Testis (tissue), 3 donors: ENCODE measurements around the gene TP73. TPM values are rescaled to one million over a fixed set of nuclear protein-coding genes. Genes with fewer than 3 reads are reported as not detected.

Experiments used
- DNase-seq: peaks from one replicate; pipeline ENCODE4 v3.0.0-alpha.2; 2019
- H3K27ac ChIP-seq, 2 donors: fragments of 200-600 bp; sonication (generic); one replicate each; pipeline ENCODE4 v1.5.1; 2019
- H3K27me3 ChIP-seq: fragments of 200-600 bp; sonication (generic); one replicate; pipeline ENCODE4 v1.5.1; 2019
- H3K36me3 ChIP-seq: fragments of 200-600 bp; sonication (generic); one replicate; pipeline ENCODE4 v1.5.1; 2017; ENCODE audit warnings: low read depth; ENCODE audit errors: missing control alignments
- H3K4me1 ChIP-seq: fragments of 200-600 bp; sonication (generic); one replicate; pipeline ENCODE4 v1.5.1; 2019
- H3K4me3 ChIP-seq, 2 donors: fragments of 200-600 bp; sonication (generic); one replicate each; pipeline ENCODE4 v1.5.1; 2017 to 2019
- H3K9me3 ChIP-seq: fragments of 200-600 bp; sonication (generic); one replicate; pipeline ENCODE4 v1.5.1; 2017
- POLR2A ChIP-seq: fragments of 450-650 bp; IDR thresholded peaks from one replicate; pipeline ENCODE4 v1.6.1; 2017; ENCODE audit warnings: antibody characterized with exemption, mild to moderate bottlenecking, moderate library complexity
- WGBS, 2 donors: methylation state at CpG; one replicate each; pipeline ENCODE4 v1.1.5; 2018; 5-methylcytosine and 5-hydroxymethylcytosine counted together
- intact Hi-C: fragments of 100-400 bp; cut with DNase I; formaldehyde crosslinking; loops from one replicate; pipeline ENCODE4 v1.15.1; 2023; ENCODE audit warnings: low total_unique reads
- polyA plus RNA-seq: library from polyadenylated mRNA; stranded (reverse); fragments of 350-450 nt; fragmentation: Illumina TruSeq; extraction: RNeasy Lipid Tissue Mini Kit (QIAGEN cat#74804); gene quantifications from one replicate; pipeline ENCODE4 v1.2.3, GENCODE V29; 2014; ENCODE audit warnings: low read depth, low replicate concordance; ENCODE audit not compliant: insufficient read depth
- total RNA-seq, 2 donors: library from RNA; depleted of rRNA; stranded (reverse); fragments of >200 nt; gene quantifications; one replicate each; pipeline ENCODE4 v1.2.3, GENCODE V29; 2016
- TF ChIP-seq, protein P1 (sequence below), 3 experiments: fragments of 450-650 bp in 2 of 3; fragments of 200-600 bp in 1 of 3; sonication (generic) in 1 of 3; IDR thresholded peaks; one replicate each; pipeline ENCODE4 v1.5.1; 2016 to 2019; ENCODE audit warnings: antibody characterized with exemption in 3 of 3, mild to moderate bottlenecking in 2 of 3, moderate library complexity in 1 of 3

TP73 gene
- total and polyA plus RNA-seq, 3 donors from 2014 or later: 1.3 to 2.2 (median 1.5) TPM

DNA sequence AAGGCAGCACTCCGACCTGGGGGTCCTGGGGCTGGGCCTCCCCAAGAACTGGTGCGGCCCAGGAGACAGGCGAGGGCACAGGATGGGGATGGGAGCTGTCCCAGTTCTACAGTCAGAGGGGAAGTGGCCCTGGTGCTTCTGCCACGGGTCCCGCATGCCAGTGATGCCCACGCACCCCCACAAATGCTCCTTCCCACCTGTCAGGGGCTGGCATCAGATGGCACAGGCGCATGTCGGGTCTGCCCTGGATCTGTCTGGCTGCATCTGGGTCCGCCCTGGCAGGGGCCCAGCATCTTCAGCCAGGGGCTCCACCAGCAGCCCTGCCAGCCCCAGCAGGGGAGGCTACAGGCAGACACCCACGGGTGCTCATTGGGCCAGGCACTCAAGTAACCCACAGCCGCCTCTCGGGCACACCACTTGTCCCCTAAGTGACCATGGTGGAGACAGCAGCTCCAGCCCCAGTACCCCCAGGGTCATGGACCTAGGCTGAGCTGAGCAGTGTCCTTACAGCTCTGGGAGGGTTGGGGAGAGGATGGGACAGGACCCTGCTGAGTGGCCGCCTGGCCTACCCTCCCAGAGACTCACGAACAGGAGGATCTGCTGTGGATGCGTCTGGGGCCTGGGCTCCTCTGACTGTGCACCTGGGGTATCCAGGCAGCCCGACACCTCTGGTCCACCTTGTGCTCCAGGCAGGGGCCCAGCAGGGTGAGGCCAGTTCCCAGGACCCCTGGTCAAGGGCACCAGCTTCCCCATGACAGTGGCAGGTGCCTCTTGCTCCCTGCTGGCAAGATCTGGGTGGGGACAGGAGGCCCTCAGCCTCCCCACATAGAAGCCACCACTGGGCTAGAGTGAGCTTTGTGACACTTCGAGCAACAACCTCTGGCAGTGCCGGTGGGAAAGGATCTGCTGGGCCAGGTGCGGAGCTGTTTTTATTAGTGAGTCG is 125.6 kb downstream of the TP73 start:
- H3K36me3 ChIP-seq: no peaks in the 10 kb centered on the region
- H3K27me3 ChIP-seq: no peaks in the 10 kb centered on the region
- no peak for TF ChIP-seq POLR2A
- TF ChIP-seq, protein P1, sequence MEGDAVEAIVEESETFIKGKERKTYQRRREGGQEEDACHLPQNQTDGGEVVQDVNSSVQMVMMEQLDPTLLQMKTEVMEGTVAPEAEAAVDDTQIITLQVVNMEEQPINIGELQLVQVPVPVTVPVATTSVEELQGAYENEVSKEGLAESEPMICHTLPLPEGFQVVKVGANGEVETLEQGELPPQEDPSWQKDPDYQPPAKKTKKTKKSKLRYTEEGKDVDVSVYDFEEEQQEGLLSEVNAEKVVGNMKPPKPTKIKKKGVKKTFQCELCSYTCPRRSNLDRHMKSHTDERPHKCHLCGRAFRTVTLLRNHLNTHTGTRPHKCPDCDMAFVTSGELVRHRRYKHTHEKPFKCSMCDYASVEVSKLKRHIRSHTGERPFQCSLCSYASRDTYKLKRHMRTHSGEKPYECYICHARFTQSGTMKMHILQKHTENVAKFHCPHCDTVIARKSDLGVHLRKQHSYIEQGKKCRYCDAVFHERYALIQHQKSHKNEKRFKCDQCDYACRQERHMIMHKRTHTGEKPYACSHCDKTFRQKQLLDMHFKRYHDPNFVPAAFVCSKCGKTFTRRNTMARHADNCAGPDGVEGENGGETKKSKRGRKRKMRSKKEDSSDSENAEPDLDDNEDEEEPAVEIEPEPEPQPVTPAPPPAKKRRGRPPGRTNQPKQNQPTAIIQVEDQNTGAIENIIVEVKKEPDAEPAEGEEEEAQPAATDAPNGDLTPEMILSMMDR (IDR thresholded peaks at IDR 0.05): no peak
- no peaks in the 10 kb centered on the region for H3K9me3 ChIP-seq
- intact Hi-C loops: no loop called here
- 87 to 89% methylated on average over 10 to 18 of the region's 20 CpGs for WGBS, 2 donors
- no peak overlapping the region for H3K27ac ChIP-seq
- no peak overlapping the region for H3K4me3 ChIP-seq
- peaks cover 25% of the 10 kb centered on the region for H3K4me1 ChIP-seq
- no peak for DNase-seq

DNA sequence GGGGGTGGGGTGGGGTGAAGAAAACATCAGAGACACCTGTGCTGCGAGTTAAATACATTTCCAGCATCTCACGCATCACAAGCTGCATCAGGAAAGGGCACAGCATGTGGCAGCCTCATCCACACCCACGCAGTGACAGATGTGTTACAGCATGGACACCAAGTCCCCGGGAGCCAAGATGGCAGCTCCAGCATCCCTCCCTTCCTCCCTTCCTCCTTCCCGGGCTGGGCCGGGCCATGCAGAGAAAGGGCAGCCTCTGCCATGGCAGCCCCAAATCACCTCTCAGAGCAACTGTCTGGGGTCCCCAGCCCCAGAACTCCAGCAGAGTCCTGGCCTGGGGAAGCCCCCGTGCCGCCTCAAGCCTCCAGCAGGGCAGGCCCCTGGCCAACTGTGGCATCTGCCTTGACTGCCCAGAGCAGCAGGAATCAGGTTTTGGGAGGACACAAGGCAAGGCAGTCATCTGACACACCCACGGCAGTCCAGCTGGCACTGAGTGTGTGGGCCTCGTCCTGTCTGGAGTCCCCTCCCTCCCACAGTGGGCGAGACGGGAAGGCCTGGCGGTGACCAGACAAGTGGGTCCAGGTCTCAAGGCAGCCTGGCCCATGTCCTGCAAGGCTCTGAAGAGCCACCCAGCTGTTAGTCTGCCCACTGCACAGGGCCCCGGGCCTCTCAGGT is 126.4 kb downstream of the TP73 start:
- no peak overlapping the region for H3K4me3 ChIP-seq
- no peak for DNase-seq
- no peak overlapping the region for H3K27ac ChIP-seq
- intact Hi-C loops: no loop called here
- H3K27me3 ChIP-seq: no peaks in the 10 kb centered on the region
- no peaks in the 10 kb centered on the region for H3K36me3 ChIP-seq
- peaks cover 25% of the 10 kb centered on the region for H3K4me1 ChIP-seq
- TF ChIP-seq POLR2A: no peak
- TF ChIP-seq, protein P1 (IDR thresholded peaks at IDR 0.05): no peak
- WGBS, 2 donors: 78 to 79% methylated on average over 10 to 14 of the region's 14 CpGs
- H3K9me3 ChIP-seq: no peaks in the 10 kb centered on the region

DNA sequence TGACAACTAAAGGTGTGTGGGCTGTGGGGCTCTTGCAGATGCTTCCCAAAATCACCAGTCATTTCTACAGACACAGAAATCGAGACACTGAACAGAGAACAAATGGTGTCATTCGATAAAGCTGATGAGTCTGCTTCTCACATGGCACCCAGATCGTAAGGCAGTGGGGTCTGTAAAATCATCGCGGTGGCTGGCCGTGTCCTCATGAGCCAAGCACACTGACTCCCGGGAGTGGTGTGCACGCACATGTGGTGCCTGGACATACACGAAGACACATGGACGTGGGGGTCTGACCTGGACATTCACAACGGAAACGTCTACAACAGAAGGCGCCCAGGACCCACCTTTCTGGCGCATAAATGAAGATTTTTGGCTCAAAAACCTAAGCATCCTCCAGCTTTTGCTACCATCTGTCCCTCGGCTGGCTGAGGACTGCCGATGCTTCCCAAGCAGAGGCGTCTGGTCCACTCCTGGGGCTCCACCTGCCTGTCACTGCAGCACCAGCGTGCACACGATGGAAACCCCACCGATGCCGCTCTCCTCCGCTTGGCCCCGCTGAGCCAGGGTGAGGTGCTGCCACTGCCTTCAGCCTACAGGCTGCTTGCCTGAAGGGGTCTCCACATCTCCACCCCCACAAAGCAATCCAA is 127.1 kb downstream of the TP73 start:
- no peaks in the 10 kb centered on the region for H3K9me3 ChIP-seq
- no peak overlapping the region for H3K27ac ChIP-seq
- no peaks in the 10 kb centered on the region for H3K36me3 ChIP-seq
- peaks cover 25% of the 10 kb centered on the region for H3K4me1 ChIP-seq
- no peaks in the 10 kb centered on the region for H3K27me3 ChIP-seq
- 90 to 92% methylated on average over 16 to 23 of the region's 23 CpGs for WGBS, 2 donors
- H3K4me3 ChIP-seq: no peak overlapping the region
- DNase-seq: no peak
- TF ChIP-seq POLR2A: no peak
- TF ChIP-seq, protein P1 (IDR thresholded peaks at IDR 0.05): no peak
- intact Hi-C loops: no loop called here

DNA sequence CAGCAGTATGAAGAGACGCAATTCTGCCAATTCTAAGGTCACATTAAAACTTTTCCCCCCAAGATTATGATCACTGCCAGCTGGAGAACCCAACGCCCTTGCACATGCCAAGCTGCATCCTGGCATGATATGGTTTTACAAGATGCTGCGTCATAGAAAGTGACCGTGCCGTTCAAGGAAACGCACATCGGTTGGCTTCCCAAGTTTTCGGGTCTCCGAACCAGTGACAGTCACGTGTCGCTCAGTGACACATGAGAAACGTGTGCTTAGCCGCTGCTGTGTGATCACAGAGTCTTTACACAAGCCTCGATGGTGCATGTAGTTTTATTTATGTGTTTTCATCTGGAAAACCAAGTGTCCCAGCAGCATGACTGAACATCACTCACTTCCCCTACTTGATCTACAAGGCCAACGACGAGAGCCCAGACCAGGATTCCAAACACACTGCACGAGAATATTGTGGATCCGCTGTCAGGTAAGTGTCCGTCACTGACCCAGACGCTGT is 127.6 kb downstream of the TP73 start:
- intact Hi-C loops: no loop called here
- WGBS, 2 donors: 93 to 96% methylated on average over 20 of the region's 20 CpGs

More for the DNA sequence above, 127.6 kb downstream of the TP73 start:
- peaks cover 19% of the 10 kb centered on the region for H3K4me1 ChIP-seq
- H3K9me3 ChIP-seq: no peaks in the 10 kb centered on the region
- no peaks in the 10 kb centered on the region for H3K27me3 ChIP-seq
- no peak for DNase-seq
- H3K36me3 ChIP-seq: no peaks in the 10 kb centered on the region
- no peak overlapping the region for H3K27ac ChIP-seq
- no peak overlapping the region for H3K4me3 ChIP-seq
- TF ChIP-seq POLR2A: no peak
- TF ChIP-seq, protein P1 (IDR thresholded peaks at IDR 0.05): no peak
